Measurements from ENCODE around the gene NWD2. TPM values are rescaled to one million over a fixed set of nuclear protein-coding genes. Genes with fewer than 3 reads are reported as not detected.

The NWD2 gene
- total RNA-seq, 2 donors from 2014 or later = not detected

DNA sequence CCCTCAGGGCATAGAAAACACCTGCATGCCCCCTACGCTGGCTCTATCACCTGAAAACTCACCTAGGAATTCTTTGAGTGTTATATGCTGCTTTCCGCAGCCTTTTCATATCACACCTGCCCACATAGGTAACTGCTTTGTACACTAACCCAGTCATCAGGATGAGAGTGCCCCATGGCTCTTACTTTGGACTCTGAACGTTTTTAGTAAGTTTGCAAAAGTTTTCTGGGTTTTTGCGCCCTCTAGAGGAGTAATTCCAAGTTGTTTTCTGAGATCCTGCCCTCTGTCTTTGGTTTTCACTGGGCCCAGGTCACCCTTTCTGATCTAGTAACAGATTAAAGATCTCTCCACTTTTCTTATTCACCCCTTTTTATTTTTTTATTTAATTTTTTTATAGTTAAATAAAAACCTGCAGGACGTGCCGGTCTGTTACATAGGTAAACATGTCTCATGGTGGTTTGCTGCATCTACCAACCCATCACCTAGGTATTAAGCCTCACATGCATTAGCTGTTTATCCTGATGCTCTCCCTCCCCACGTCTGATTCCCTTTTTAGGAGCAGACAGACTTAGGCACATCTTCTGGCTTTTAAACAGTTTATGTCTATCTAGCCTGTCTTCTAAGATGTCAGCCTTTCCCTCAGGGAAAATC is 139.2 kb downstream of the NWD2 start:
- Histone ChIP-seq H3K27ac (ENCODE audit: low read depth, low read length) (no peak overlapping the region), H3K9me3 (ENCODE audit: control insufficient read depth, low read length) (no peaks in the 10 kb centered on the region), H3K9ac (ENCODE audit: extremely low read depth, low read length, poor library complexity, severe bottlenecking) (no peak overlapping the region), H3K27me3 (ENCODE audit: control insufficient read depth, insufficient read depth, low read length, poor library complexity, severe bottlenecking) (no peaks in the 10 kb centered on the region), H3K4me3 (ENCODE audit: low read length) (no peak overlapping the region), H3K36me3 (ENCODE audit: control insufficient read depth, insufficient read depth, low read length) (no peaks in the 10 kb centered on the region), H3K4me1 (ENCODE audit: control insufficient read depth, insufficient read depth, low read length) (peaks cover 7% of the 10 kb centered on the region)
- Mint-ChIP-seq H3K4me3 (no peak overlapping the region), H3K27ac (no peak overlapping the region), H3K27me3 (ENCODE audit: insufficient read depth) (peaks cover 22% of the 10 kb centered on the region), H3K9me3 (no peaks in the 10 kb centered on the region), H3K4me1 (peaks cover 11% of the 10 kb centered on the region), H3K36me3 (ENCODE audit: low read depth) (no peaks in the 10 kb centered on the region)
- DNase-seq = peak; percentile 69
- WGBS, 2 experiments (ENCODE audit: insufficient coverage in 1 of 2, insufficient read length in 1 of 2) = 31 to 52% methylated on average over 3 to 7 of the region's 7 CpGs
- TF ChIP-seq, protein P1, sequence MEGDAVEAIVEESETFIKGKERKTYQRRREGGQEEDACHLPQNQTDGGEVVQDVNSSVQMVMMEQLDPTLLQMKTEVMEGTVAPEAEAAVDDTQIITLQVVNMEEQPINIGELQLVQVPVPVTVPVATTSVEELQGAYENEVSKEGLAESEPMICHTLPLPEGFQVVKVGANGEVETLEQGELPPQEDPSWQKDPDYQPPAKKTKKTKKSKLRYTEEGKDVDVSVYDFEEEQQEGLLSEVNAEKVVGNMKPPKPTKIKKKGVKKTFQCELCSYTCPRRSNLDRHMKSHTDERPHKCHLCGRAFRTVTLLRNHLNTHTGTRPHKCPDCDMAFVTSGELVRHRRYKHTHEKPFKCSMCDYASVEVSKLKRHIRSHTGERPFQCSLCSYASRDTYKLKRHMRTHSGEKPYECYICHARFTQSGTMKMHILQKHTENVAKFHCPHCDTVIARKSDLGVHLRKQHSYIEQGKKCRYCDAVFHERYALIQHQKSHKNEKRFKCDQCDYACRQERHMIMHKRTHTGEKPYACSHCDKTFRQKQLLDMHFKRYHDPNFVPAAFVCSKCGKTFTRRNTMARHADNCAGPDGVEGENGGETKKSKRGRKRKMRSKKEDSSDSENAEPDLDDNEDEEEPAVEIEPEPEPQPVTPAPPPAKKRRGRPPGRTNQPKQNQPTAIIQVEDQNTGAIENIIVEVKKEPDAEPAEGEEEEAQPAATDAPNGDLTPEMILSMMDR (conservative IDR thresholded peaks at IDR 0.05) = peak; percentile 87

DNA sequence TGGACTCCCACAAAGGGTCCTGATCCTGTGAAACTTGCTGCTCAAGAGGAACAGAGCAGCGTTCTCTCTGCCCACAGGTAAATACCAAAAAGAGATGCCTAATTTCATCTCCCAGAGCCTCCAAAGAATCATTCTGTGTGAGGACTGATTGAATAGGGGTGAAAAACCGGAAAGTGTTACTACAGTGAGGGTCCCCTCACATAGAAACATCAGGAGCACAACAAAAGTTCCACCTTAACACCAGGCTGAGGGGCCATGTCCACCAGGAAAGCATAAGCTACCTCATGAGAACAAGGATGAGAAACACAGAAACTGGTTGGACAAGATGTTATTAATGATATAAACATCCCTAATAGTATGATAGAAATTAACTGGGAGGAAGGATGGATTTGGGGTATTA is 140.9 kb downstream of the NWD2 start:
- Histone ChIP-seq H3K27me3 (ENCODE audit: control insufficient read depth, insufficient read depth, low read length, poor library complexity, severe bottlenecking) (no peaks in the 10 kb centered on the region), H3K36me3 (ENCODE audit: control insufficient read depth, insufficient read depth, low read length) (no peaks in the 10 kb centered on the region), H3K4me1 (ENCODE audit: control insufficient read depth, insufficient read depth, low read length) (peaks cover 7% of the 10 kb centered on the region), H3K4me3 (ENCODE audit: low read length) (no peak overlapping the region), H3K9ac (ENCODE audit: extremely low read depth, low read length, poor library complexity, severe bottlenecking) (no peak overlapping the region), H3K9me3 (ENCODE audit: control insufficient read depth, low read length) (no peaks in the 10 kb centered on the region), H3K27ac (ENCODE audit: low read depth, low read length) (no peak overlapping the region)
- Mint-ChIP-seq H3K27ac (no peak overlapping the region), H3K36me3 (ENCODE audit: low read depth) (no peaks in the 10 kb centered on the region), H3K27me3 (ENCODE audit: insufficient read depth) (peaks cover 22% of the 10 kb centered on the region), H3K4me1 (peaks cover 14% of the 10 kb centered on the region), H3K4me3 (no peak overlapping the region), H3K9me3 (no peaks in the 10 kb centered on the region)
- 86% methylated on average over 2 of the region's 2 CpGs; no CpG with 5 or more reads in 1 of the 2 experiments for WGBS, 2 experiments (ENCODE audit: insufficient coverage in 1 of 2, insufficient read length in 1 of 2)
- no peak for DNase-seq
- TF ChIP-seq, protein P1 (conservative IDR thresholded peaks at IDR 0.05) = no peak

DNA sequence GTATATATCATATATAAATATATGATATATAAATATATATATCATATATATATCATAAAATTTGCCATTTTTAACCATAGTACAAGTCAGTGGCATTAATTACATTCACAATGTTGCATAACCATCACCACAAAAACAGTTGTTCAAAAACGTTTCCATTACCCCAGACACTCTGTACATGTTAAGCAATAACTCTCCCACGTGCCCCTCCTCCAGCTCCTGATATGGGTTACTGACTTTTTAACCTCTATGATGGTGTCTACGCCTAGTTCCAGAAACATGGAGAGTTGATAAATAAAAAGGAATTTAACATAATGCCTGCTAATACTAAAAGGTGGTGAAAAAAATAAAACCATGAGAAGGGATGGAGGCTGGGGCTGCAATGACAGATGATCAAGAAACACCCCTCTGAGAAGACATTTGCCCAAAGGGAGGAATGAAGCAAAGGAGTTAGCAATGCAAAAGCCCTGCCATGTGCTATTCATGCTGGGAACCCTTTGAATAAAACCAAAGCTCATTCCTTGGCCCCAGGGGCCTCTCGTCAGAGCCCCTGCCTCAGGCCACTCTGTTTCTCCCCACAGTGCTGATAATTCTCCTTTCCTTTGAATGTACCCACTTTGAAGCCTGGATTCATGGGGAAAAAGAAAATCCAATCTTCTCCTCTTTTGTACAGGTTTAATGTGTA is 144.3 kb downstream of the NWD2 start:
- no peaks in the 10 kb centered on the region for H3K9me3 ChIP-seq (ENCODE audit: control insufficient read depth, low read length)
- Mint-ChIP-seq H3K36me3 (ENCODE audit: low read depth) (no peaks in the 10 kb centered on the region), H3K4me1 (peaks cover 14% of the 10 kb centered on the region), H3K4me3 (no peak overlapping the region), H3K27me3 (ENCODE audit: insufficient read depth) (peaks cover 20% of the 10 kb centered on the region), H3K27ac (no peak overlapping the region), H3K9me3 (no peaks in the 10 kb centered on the region)
- H3K4me3 ChIP-seq (ENCODE audit: low read length) = no peak overlapping the region
- no peaks in the 10 kb centered on the region for H3K27me3 ChIP-seq (ENCODE audit: control insufficient read depth, insufficient read depth, low read length, poor library complexity, severe bottlenecking)
- H3K9ac ChIP-seq (ENCODE audit: extremely low read depth, low read length, poor library complexity, severe bottlenecking) = no peak overlapping the region
- peak; percentile 63 for DNase-seq
- TF ChIP-seq, protein P1 (conservative IDR thresholded peaks at IDR 0.05) = no peak
- peaks cover 5% of the 10 kb centered on the region for H3K4me1 ChIP-seq (ENCODE audit: control insufficient read depth, insufficient read depth, low read length)
- 54 to 76% methylated on average over 3 to 4 of the region's 4 CpGs for WGBS, 2 experiments (ENCODE audit: insufficient coverage in 1 of 2, insufficient read length in 1 of 2)
- H3K27ac ChIP-seq (ENCODE audit: low read depth, low read length) = no peak overlapping the region
- no peaks in the 10 kb centered on the region for H3K36me3 ChIP-seq (ENCODE audit: control insufficient read depth, insufficient read depth, low read length)
